NCI-H1436 (cell line): Measurements from ENCODE around the gene MROH7.
"Not testable (repeated sequence)": the region's sequence is repeated elsewhere in the genome, so short reads cannot be mapped to it uniquely, and the experiment has no call there.

Experiments
- DNase-seq: peaks from one replicate; lab custom pipeline; 2025; lab: John Stamatoyannopoulos, UW

MROH7 gene

GRCh38 chr1:54610048-54610447 is 31.5 kb upstream of the MROH7 start:
- no peak for DNase-seq

DNA sequence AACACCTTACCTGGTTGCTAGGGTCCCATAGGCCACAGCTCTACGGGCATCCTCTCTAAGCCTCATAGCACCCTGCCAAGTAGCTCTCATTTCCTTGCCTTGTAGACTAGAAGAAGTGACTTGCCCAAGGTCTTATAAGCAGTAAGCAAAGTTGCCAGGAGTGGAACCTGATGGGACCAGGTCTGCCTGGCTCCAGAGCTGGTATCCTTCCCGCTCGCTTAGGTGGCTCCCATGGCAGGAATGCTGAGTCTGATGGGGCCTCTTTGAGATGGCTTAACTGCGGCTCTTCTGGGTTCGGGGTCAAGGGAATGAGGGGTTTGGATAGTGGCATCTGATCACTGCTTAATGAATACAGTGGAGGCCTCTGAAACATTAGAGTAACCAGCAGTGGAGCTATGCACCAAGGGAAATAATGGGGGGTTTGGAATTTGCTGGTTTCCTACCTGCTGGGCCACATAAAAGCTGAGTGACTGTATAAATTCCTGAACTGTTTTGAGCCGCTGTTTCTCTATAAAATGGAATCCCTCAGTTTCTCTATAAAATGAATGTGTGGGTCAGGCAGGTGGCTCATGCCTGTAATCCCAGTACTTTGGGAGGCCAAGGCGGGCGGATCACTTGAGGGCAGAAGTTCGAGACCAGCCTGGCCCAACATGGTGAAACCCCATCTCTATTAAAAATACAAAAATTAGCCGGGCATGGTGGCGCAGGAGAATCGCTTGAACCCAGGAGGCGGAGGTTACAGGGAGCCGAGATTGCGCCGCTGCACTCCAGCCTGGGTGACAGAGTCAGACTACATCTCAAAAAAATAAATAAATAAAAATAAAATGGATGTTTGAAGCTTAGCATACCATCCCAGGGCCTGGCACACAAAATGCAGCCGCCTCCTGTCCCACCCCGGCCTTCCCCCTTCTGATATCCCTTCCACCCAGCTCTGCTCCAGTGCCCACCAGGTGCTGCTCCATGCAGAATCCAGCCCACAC is 30.7 kb upstream of the MROH7 start:
- DNase-seq: no peak

GRCh38 chr1:54611621-54612020 is 30.0 kb upstream of the MROH7 start:
- DNase-seq: no peak

GRCh38 chr1:54614024-54614423 is 27.6 kb upstream of the MROH7 start:
- no peak for DNase-seq

DNA sequence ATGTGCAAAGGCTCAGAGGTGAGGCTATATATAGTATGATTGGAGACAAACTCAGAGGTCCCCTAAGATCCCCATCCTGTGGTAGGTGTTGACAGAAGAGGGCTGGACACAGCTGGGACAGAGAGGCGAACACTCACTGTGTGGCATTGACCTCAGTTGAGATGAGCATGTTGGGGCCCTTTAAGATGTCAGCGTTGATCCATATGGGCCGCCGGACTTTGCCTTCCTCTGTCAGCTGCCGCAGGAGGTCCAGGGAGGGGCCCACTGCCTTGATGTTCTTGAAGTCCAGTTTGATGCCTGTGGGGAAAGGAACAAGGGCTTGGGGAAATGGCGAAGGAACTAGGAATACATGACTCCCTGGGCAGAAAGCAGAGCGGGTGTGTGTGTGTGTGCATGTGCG is 27.0 kb upstream of the MROH7 start:
- DNase-seq: no peak

- no peak for DNase-seq
Measured at GRCh38 chr1:54615531-54616279, 25.9 kb upstream of the MROH7 start.

DNA sequence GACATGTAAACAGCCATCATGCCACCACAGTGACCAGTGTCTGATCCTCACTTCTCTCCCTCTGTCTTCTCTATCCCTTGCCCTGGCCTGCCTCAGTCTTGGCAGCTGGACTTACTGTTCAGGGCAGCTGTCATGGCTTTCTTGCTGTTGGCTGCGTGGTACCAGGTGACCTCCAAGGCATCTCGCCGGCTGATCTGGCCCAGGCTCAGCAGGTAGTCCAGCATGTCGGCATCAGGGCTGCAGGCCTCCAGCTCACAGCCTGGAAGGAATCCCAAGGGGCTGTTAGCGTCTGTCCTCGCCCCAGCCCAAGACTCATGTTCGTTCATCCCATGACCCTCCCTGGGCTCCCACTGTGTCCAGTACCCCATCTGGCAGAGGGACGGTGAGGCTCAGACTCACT is 21.8 kb upstream of the MROH7 start:
- no peak for DNase-seq

GRCh38 chr1:54623216-54624007 is 18.2 kb upstream of the MROH7 start, which contains the start of gene FAM151A:
Gene FAM151A, minus strand, starts transcription at chr1:54623525. Its CDS starts 130 bp downstream, at chr1:54623395.
- DNase-seq: no peak

DNA sequence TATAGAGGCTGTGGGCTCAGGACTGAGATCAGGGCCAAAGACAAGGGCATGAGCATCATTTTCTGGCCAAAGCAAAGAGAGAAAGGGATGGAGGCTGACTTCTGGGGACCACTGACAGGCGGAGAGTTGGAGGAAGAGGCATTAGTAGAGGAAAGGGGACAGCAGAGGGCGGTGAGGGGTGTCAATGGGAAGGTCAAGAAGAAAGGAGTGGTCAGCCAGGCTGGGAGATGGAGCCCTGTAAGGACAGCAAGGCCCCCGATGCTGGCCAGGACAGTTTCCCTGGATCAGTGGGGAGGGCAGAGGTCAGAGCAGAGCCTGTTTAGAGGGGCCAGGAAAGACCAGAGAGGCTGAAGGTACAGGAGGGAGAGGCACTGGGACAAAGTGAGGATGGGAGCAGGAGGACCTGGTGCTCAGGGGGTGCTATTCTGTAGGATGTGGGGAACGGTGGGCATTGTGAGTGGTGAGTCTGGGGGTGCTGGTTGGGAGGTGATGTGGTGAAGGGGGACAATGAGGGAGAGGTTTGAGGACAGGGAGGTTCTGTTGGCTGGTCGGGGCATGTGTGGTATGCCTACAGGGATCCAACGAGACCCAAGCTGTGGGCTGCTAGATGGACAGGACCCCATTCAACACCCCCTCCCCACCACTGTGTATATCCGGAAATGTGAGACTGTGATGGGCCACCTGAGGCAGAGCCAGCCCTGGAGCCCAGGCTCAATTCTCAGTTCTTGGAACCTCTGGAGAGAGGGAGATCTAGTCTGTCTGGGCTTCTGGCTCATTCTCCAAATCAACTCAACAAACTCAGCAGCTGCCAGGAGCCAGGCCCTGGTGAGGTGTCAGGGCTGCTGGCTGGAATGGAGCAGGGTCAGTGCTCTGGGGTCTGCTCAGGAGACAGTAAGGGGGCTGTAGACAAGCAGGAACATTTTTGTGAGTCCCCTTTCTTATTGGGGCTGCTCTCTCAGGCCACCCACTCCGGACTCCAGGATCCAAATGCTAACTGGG is 16.8 kb upstream of the MROH7 start:
- no peak for DNase-seq

GRCh38 chr1:54627196-54627595 is 14.4 kb upstream of the MROH7 start:
- no peak for DNase-seq

- not testable (repeated sequence) for DNase-seq
Measured at GRCh38 chr1:54635804-54636203, 5.8 kb upstream of the MROH7 start.

DNA sequence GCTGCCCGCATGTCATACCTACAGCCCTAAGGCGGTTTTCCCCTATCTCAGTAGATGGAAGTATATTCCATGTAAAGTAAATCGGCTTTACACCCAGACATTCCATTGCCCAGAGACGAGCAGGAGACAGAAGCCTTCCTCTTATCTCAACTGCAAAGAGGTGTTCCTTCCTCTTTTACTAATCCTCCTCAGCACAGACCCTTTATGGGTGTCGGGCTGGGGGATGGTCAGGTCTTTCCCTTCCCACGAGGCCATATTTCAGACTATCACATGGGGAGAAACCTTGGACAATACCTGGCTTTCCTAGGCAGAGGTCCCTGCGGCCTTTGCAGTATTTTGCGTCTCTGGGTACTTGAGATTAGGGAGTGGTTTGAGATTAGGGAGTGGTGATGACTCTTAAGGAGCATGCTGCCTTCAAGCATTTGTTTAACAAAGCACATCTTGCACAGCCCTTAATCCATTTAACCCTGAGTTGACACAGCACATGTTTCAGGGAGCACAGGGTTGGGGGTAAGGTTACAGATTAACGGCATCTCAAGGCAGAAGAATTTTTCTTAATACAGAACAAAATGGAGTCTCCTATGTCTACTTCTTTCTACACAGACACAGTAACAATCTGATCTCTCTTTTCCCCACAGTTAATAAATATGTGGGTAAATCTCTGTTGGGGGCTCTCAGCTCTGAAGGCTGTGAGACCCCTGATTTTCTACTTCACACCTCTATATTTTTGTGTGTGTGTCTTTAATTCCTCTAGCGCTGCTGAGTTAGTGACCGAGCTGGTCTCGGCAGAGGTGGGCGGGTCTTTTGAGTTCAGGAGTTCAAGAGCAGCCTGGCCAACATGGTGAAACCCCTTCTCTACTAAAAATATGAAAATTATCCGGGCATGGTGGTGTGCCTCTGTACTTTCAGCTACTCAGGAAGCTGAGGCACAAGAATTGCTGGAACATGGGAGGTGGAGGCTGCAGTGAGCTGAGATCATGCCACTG is 4.8 kb upstream of the MROH7 start:
- not testable (repeated sequence) for DNase-seq

DNA sequence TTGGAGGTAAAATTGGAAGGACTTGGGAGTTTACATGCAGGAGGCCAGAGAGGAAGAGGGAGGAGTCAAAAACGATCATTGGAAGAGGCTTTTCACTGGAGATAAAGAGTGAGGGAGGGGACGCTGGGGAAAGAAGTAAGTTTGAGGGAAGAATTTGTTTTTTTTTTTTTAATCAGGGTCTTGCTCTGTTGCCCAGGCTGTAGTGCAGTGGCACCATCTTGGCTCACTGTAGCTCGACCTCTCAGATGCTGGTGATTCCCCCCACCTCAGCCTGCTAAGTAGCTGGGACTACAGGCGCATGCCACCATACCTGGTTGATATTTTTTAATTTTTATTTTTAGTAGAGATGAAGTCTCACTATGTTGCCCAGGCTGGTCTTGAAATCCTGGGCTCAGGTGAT is 1.2 kb upstream of the MROH7 start:
- DNase-seq: no peak

DNA sequence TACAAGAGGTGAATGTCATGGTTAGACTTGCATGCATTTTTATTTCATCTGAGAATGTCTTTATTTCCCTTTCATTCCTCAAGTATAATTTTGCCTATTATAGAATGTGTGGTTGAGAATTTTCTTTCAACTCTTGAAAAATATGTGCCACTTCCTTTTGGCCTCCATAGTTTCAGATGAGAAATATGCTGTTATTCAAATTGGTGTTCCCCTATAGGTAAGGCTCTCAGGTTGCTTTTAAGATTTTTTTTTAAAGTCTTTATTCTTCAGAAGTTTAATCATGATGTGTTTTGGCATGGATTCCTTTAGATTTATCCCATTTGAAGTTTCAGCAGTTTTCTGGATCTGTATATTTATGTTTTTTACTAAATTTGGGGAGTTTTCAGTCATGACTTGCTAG is 2.1 kb downstream of the MROH7 start:
- DNase-seq: no peak

DNA sequence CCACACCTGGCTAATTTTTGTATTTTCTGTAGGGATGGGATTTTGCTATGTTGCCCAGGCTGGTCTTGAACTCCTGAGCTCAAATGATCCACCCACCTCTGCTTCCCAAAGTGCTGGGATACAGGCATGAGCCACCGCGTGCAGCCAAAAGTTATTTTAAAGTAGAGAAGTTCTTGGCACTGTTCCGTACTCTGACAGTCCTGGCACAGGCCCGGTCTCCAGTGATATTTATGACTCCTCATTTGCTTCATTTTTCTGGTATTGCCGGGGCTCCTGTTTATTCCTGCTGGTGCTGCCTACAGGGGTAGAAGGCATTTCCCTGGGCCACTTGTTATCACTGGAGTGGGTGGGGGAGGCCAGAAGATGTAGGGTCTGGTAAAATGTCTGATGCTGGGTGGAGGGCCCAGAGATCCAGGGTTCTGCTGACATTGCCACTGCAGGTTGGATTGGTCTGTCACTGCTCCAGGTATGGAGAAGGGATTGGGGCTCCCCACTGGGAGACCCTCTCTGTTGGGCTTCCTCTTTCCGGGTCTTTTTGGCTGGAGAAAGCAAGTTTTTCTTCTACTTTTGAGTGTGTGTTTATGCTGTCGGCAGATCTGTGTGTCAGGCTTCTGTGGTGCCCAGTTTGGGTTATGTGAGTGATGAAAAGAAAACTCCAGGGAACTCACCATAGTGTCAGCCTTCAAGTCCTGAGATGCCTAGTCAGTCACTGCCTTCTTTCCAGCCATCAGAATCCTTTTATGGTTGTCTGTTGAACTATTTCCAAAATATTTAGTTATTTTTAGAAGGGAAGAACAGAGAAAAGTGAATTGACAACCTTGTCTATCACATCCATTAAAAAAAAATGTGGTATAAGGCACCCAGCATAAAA is 4.5 kb downstream of the MROH7 start:
- DNase-seq: no peak

GRCh38 chr1:54649130-54649898 is 7.7 kb downstream of the MROH7 start:
- no peak for DNase-seq

DNA sequence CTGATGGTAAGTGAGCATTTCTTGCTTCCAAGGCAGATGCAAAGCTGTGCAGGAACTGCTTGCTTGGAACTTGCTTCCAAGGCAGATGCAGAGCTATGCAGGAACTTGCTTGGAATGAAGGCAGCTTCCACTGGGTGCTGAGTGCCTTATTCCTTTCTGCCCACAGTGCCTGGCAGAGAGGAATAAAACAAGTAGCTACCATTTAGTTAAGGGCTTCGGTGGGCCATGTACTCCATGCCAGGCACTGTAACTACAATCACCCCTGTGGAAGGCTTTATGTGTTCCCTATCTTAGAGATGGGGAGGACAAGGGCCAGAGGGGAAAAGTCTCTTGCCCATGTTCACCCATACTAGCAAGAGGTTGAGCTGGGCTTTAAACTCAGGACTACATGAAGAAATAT is 8.3 kb downstream of the MROH7 start:
- no peak for DNase-seq

DNA sequence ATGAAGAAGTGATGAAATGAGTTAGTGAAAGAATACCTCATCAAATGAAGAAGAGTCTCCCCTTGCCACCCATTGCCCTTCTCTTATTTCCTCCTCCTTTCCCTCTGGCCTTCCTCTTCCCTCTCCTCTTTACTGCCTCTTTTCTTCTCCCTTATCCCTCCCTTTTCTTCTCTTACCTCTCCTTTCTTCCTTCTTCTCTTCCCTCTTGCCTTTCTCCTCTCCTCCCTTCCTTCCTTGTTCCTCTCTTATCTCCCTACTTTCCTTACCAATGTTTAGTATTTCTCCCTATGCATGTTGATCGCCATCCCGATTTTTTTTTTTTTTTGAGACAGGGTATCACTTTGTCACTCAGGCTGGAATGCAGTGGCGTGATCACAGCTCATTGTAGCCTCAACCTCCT is 8.8 kb downstream of the MROH7 start:
- DNase-seq: no peak
